ENCODE data around the gene SH3BP1.

SH3BP1 gene

DNA sequence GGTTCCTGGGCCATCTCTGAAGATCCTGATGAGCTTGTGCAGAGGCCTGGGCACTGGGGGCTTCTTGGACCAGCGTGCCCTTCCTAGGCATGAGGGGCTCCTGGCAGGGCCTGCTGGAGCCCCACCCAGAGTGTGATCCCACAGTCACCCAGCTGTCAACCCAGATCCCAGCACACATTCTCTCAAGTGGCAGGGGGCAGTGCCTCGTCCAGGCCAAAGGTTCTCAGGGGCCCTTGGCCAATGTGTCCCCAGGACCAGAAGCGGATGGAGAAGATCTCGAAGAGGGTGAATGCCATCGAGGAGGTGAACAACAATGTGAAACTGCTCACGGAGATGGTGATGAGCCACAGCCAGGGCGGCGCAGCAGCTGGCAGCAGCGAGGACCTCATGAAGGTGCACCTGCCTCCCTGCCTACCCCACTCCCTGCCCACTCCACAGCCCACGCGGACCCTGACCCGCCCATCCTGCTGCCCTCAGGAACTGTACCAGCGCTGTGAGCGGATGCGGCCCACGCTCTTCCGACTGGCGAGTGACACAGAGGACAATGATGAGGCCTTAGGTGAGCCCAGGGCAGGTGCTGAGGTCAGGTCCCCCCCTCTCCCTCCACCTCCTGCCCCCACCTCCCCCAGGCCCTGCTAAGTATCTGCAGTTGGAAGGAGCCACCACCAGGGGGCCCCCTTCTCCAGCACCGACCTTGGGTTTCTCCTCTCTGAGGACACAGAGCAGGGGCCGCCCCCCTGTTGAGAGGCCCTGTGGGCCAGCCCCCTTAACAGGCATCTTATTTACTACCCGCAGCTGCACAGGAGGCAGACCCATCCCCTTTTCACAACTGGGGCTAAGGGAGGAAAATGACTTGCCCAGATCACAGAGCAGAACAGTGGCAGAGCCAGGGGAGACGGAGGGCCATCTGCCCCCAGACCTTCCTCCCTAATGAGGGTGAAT lies 16.1 kb upstream of the SH3BP1 start:
- ChIA-PET CTCF (interaction anchor here (0.5 to 0.7 kb wide), 5 partner anchors 13 to 118 kb away, joined by 3 to 5 read pairs (median 4); no protein-coding TSS in a partner anchor), POLR2A (ENCODE audit: low non-redundant PET) (no interaction called here)
- peak; percentile 54 for DNase-seq (ENCODE audit: low spot score)
- TF ChIP-seq, protein P1, sequence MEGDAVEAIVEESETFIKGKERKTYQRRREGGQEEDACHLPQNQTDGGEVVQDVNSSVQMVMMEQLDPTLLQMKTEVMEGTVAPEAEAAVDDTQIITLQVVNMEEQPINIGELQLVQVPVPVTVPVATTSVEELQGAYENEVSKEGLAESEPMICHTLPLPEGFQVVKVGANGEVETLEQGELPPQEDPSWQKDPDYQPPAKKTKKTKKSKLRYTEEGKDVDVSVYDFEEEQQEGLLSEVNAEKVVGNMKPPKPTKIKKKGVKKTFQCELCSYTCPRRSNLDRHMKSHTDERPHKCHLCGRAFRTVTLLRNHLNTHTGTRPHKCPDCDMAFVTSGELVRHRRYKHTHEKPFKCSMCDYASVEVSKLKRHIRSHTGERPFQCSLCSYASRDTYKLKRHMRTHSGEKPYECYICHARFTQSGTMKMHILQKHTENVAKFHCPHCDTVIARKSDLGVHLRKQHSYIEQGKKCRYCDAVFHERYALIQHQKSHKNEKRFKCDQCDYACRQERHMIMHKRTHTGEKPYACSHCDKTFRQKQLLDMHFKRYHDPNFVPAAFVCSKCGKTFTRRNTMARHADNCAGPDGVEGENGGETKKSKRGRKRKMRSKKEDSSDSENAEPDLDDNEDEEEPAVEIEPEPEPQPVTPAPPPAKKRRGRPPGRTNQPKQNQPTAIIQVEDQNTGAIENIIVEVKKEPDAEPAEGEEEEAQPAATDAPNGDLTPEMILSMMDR (conservative IDR thresholded peaks at IDR 0.05; ENCODE audit: low read depth): peak; percentile 91
- H3K27ac ChIP-seq: peak overlapping the region; percentile 76

DNA sequence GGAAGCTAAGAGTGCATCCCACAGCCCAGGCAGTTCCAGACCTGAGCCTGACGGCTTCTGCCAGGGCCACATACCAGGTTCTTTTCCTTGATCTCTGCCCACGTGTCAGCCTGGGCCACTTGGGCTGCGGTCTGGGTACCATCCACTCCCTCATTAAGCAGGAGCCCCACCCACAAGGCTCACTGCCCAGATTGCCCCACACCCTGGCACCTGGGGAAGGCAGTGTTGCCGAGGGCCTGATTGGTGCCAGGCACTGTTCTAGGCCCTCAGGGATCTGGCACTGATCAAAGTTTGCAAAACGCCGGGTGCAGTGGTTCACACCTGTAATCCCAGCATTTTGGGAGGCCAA lies 15.5 kb upstream of the SH3BP1 start:
- TF ChIP-seq, protein P1 (conservative IDR thresholded peaks at IDR 0.05; ENCODE audit: low read depth): no peak
- DNase-seq (ENCODE audit: low spot score): no peak
- ChIA-PET CTCF (interaction anchor here (0.6 kb wide), 1 partner anchor 17 kb away, joined by 4 read pairs; no protein-coding TSS in a partner anchor), POLR2A (ENCODE audit: low non-redundant PET) (no interaction called here)
- H3K27ac ChIP-seq: peak overlapping the region; percentile 76

DNA sequence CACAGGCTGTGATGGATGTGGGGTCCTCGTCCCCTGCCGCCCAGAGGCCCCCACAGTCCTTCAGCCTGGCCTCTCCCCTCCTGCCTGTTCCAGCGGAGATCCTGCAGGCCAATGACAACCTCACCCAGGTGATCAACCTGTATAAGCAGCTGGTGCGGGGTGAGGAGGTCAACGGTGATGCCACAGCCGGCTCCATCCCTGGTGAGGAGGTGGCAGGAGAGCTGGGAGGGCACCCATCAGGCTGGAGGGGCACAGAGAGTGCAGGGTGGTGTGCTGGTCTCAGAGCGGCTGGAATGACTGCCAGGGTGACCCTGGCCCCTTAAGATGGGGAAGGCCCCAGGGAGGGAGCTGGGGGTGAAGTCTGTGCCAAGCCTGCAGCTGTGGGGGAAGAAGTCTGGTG lies 14.6 kb upstream of the SH3BP1 start:
- peak overlapping the region; percentile 76 for H3K27ac ChIP-seq
- POLR2A ChIA-PET (ENCODE audit: low non-redundant PET): no interaction called here
- TF ChIP-seq, protein P1 (conservative IDR thresholded peaks at IDR 0.05; ENCODE audit: low read depth): no peak
- CTCF ChIA-PET: no interaction called here
- DNase-seq (ENCODE audit: low spot score): no peak

DNA sequence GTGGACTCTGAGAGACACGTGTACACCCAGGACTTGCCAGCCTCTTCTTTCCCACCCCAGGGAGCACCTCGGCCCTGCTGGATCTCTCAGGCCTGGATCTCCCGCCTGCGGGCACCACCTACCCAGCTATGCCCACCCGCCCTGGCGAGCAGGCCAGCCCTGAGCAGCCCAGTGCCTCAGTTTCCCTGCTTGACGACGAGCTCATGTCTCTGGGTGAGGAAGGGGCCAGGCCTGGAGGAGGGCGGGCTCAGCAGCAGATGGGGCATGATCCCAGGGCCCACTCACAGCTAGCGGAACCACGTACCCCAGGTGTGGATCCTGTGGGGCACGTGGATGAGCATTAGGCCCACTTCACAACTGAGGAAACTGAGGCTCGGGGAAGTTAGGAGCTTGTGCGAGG lies 13.7 kb upstream of the SH3BP1 start:
- ChIA-PET POLR2A (ENCODE audit: low non-redundant PET) (no interaction called here), CTCF (interaction anchor here (0.8 to 1.1 kb wide), 2 partner anchors 18 kb away, joined by 3 read pairs; no protein-coding TSS in a partner anchor)
- TF ChIP-seq, protein P1 (conservative IDR thresholded peaks at IDR 0.05; ENCODE audit: low read depth): no peak
- H3K27ac ChIP-seq: peak overlapping the region; percentile 76
- no peak for DNase-seq (ENCODE audit: low spot score)

DNA sequence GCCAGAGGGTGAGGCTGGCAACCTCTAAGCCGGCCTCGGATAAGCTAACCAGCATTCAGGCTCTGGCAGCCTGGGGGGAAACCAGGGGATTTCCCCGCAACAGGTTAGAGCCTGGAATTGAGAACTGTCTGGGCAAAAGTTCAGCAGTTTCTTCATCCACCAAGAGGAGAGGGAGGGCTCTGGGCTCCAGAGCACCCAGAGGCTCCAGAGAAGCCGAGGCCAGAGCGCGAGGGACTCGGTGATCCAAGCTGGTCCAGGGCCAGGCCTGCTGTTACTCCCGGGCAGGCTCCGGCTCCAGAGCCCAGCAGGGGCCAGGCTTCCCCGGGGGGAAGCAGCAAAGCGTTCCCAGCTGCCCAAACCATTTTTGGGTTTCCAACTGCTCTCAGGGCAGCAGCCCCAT lies 13.3 kb upstream of the SH3BP1 start:
- peak overlapping the region; percentile 76 for H3K27ac ChIP-seq
- ChIA-PET CTCF (interaction anchor here (0.8 to 1.1 kb wide), 2 partner anchors 17 to 19 kb away, joined by 3 read pairs; no protein-coding TSS in a partner anchor), POLR2A (ENCODE audit: low non-redundant PET) (no interaction called here)
- TF ChIP-seq, protein P1 (conservative IDR thresholded peaks at IDR 0.05; ENCODE audit: low read depth): no peak
- DNase-seq (ENCODE audit: low spot score): no peak

DNA sequence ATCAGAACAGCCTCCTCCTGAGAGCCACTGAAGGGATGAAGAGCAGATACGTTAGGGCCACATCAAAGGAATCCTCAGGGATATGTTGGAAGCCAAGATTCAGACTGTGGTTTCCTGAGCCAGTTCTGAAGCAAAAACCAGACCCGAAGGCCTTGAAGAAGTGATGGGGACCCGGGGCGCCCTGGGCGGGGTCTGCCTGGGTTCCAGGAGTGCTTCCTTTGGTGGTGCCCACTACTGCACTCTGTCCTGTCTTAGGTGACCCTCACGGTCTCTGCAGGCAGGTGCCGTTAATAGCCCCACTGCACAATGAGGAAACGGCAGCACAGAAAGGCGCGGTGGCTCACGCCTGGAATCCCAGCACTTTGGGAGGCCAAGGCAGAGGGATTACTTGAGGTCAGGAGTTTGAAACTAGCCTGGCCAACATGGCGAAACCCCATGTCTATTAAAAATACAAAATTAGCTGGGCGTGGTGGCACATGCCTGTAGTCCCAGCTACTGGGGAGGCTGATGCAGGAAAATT lies 12.9 kb upstream of the SH3BP1 start:
- POLR2A ChIA-PET (ENCODE audit: low non-redundant PET): no interaction called here

More for the DNA sequence above, 12.9 kb upstream of the SH3BP1 start:
- TF ChIP-seq, protein P1 (conservative IDR thresholded peaks at IDR 0.05; ENCODE audit: low read depth): no peak
- DNase-seq (ENCODE audit: low spot score): no peak
- CTCF ChIA-PET: interaction anchor here (0.8 to 1.1 kb wide), 2 partner anchors 17 to 19 kb away, joined by 3 read pairs; no protein-coding TSS in a partner anchor
- peak overlapping the region; percentile 76 for H3K27ac ChIP-seq

All from RWPE1 (cell line).